Fibroblast of lung (primary cell): ENCODE measurements around the gene MBNL2. TPM values are rescaled to one million over a fixed set of nuclear protein-coding genes. Genes with fewer than 3 reads are reported as not detected.
A peak's percentile ranks its signal among the peaks of the same experiment; 100 is the strongest.

ENCODE experiments used
- DNase-seq, 2 donors: peaks; one replicate each; pipeline versions ENCODE4 v3.0.0 to v3.0.0-alpha.2; 2010; ENCODE audit warnings: low read depth in 2 of 2
- H2AFZ ChIP-seq: 2 replicates; pipeline ENCODE4 v1.5.1; 2012; ENCODE audit warnings: low read length, control low read depth, inconsistent platforms
- H3K27ac ChIP-seq: 2 replicates; pipeline ENCODE4 v1.5.1; 2011; ENCODE audit warnings: low read length, control low read depth; ENCODE audit not compliant: insufficient read depth
- H3K27me3 ChIP-seq: 2 replicates; pipeline ENCODE4 v1.5.1; 2011; ENCODE audit warnings: mild to moderate bottlenecking, low read length; ENCODE audit not compliant: control insufficient read depth, insufficient read depth
- H3K36me3 ChIP-seq: 2 replicates; pipeline ENCODE4 v1.5.1; 2011; ENCODE audit warnings: low read length; ENCODE audit not compliant: control insufficient read depth, insufficient read depth
- H3K4me1 ChIP-seq: 2 replicates; pipeline ENCODE4 v1.5.1; 2011; ENCODE audit warnings: low read length; ENCODE audit not compliant: control insufficient read depth, insufficient read depth; ENCODE audit errors: extremely low read depth
- H3K4me2 ChIP-seq: 2 replicates; pipeline ENCODE4 v1.5.1; 2011; ENCODE audit warnings: low read length, control low read depth; ENCODE audit not compliant: insufficient read depth; ENCODE audit errors: extremely low read depth
- H3K4me3 ChIP-seq, 4 experiments: fragments of 200-600 bp in 1 of 4; sonication (generic) in 1 of 4; replicated peaks in 1 of 4; 2 replicates each; pipeline ENCODE4 v1.5.1; 2011 to 2016; ENCODE audit warnings: low read length in 4 of 4, low read depth in 3 of 4, mild to moderate bottlenecking in 3 of 4, control low read depth in 2 of 4, inconsistent platforms in 1 of 4, mixed read lengths in 1 of 4; ENCODE audit not compliant: insufficient read depth in 1 of 4; ENCODE audit errors: control extremely low read depth in 1 of 4
- H3K79me2 ChIP-seq: 2 replicates; pipeline ENCODE4 v1.5.1; 2012; ENCODE audit warnings: mild to moderate bottlenecking, low read length, inconsistent platforms; ENCODE audit not compliant: control insufficient read depth, insufficient read depth
- H3K9ac ChIP-seq: 2 replicates; pipeline ENCODE4 v1.5.1; 2011; ENCODE audit warnings: mild to moderate bottlenecking, low read length, control low read depth; ENCODE audit not compliant: insufficient read depth
- H3K9me3 ChIP-seq: 2 replicates; pipeline ENCODE4 v1.5.1; 2012; ENCODE audit warnings: low read depth, low read length; ENCODE audit not compliant: control insufficient read depth, insufficient read depth
- H4K20me1 ChIP-seq: 2 replicates; pipeline ENCODE4 v1.5.1; 2011; ENCODE audit warnings: low read length; ENCODE audit not compliant: control insufficient read depth, insufficient read depth; ENCODE audit errors: extremely low read depth
- EZH2 ChIP-seq: IDR thresholded peaks from 2 replicates; pipeline ENCODE4 v1.5.1; 2012; ENCODE audit warnings: low read length, control low read depth, mild to moderate bottlenecking; ENCODE audit errors: missing control alignments
- polyA plus RNA-seq, 2 donors: library from polyadenylated mRNA; depleted of rRNA in 1 of 2; stranded (reverse) in 1 of 2; unstranded in 1 of 2; fragments of >200 nt; gene quantifications; 2 replicates each; pipeline ENCODE4 v1.2.1, GENCODE V29; 2011 to 2012; ENCODE audit warnings: missing spikeins in 1 of 2
- total RNA-seq: library from RNA; depleted of rRNA; stranded (reverse); fragments of >200 nt; gene quantifications from 2 replicates; pipeline ENCODE4 v1.2.1, GENCODE V29; 2014
- TF ChIP-seq, protein P1 (sequence below), 2 donors: IDR thresholded peaks in 1 of 2; conservative IDR thresholded peaks in 1 of 2; 1 replicate in 1 of 2; 2 replicates in 1 of 2; pipeline ENCODE4 v1.5.1; 2011 to 2012; ENCODE audit warnings: low read length in 2 of 2, control low read depth in 1 of 2, inconsistent platforms in 1 of 2, low read depth in 1 of 2, mild to moderate bottlenecking in 1 of 2

The MBNL2 gene
- total and polyA plus RNA-seq, 2 donors (not counting 1 experiment from before 2014, with no cell fraction given), result 48.9 to 61.1 TPM

DNA sequence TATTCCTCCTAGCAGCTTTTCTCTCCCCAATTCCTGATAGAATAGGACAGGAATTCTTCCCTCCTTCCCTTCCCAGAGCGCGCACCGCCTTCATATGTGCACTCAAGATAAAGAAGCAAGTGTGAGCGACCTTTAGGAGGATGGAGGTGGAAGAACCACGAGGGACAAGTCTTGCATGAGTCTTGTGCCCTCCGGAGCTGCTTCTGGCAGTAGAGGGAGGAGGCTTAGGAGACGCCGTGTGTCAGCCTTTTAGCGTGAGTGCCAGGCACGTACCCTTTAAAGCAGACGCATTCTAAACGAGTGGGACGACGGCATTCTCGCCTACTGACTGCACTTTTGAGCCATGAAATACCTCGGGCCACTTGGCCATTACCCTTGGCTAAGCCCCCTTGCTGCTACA lies 116.4 kb downstream of the MBNL2 start:
- no peak overlapping the region for H3K9ac ChIP-seq
- DNase-seq, result no peak
- H3K4me2 ChIP-seq, result no peak overlapping the region
- no peak for TF ChIP-seq EZH2
- TF ChIP-seq, protein P1, sequence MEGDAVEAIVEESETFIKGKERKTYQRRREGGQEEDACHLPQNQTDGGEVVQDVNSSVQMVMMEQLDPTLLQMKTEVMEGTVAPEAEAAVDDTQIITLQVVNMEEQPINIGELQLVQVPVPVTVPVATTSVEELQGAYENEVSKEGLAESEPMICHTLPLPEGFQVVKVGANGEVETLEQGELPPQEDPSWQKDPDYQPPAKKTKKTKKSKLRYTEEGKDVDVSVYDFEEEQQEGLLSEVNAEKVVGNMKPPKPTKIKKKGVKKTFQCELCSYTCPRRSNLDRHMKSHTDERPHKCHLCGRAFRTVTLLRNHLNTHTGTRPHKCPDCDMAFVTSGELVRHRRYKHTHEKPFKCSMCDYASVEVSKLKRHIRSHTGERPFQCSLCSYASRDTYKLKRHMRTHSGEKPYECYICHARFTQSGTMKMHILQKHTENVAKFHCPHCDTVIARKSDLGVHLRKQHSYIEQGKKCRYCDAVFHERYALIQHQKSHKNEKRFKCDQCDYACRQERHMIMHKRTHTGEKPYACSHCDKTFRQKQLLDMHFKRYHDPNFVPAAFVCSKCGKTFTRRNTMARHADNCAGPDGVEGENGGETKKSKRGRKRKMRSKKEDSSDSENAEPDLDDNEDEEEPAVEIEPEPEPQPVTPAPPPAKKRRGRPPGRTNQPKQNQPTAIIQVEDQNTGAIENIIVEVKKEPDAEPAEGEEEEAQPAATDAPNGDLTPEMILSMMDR (conservative IDR thresholded peaks at IDR 0.05 in 1 of 2, IDR thresholded peaks at IDR 0.05 in 1 of 2; ENCODE audit: low read depth in 1 of 2, low read length in 2 of 2), result no peak
- no peak overlapping the region for H3K27ac ChIP-seq
- H3K4me3 ChIP-seq, result no peak overlapping the region
- peaks cover 8% of the 10 kb centered on the region for H3K79me2 ChIP-seq
- peaks cover 4% of the 10 kb centered on the region for H3K36me3 ChIP-seq
- no peaks in the 10 kb centered on the region for H3K27me3 ChIP-seq
- peaks cover 9% of the 10 kb centered on the region for H3K4me1 ChIP-seq
- no peak overlapping the region for H2AFZ ChIP-seq
- H4K20me1 ChIP-seq, result no peaks in the 10 kb centered on the region
- no peaks in the 10 kb centered on the region for H3K9me3 ChIP-seq

DNA sequence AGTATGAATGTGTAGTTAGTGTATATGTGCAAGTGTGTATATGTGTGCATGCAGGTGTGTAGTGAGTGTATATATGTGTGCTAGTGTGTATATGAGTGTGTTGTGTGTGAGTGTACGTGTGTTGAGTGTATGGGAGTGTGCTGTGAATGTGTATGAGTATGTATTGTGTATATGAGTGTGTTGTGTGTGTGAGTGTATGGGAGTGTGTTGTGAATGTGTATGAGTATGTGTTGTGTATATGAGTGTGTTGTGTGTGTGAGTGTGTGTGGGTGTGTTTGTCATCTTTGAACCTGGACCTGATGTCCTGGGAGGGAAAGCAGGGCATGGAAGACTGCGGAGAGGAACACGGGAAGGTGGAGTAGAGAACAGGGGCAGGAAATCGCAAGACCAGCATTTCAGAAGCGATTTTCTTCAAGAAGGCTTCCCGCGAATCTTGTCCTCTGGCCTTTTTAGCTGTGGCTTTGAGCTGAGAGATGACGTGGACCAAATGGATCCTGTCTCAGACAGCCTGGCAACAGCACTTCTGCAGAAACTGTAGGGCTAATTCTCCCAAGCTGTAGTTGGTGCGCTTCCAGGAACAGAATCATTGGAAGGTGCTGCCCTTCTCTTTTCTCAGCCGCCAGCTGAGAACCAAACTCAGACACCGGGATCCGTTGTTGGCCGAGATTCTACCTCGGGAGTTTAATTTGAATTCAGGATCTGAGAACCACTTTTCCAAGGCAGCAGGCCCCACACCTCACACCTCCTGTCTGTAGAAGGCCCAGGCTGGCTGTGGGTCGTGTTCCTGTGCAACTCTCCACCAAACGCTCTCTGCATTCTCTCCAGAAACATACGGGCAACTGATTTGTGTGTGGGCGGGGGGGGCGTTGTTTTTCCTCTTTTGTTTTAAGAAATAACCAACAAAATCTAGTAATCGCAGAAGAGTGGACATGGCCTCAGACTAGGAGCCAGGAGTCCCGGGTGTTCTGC lies 117.2 kb downstream of the MBNL2 start:
- H2AFZ ChIP-seq, result peak overlapping the region; percentile 72
- peak overlapping the region; percentile 73 for H3K4me2 ChIP-seq
- peak; percentile 86 to 99 for DNase-seq
- H4K20me1 ChIP-seq, result no peaks in the 10 kb centered on the region
- peaks cover 8% of the 10 kb centered on the region for H3K79me2 ChIP-seq
- peak overlapping the region in 1 of 4 experiments; percentile 4 for H3K4me3 ChIP-seq
- peaks cover 9% of the 10 kb centered on the region for H3K4me1 ChIP-seq
- peaks cover 4% of the 10 kb centered on the region for H3K36me3 ChIP-seq
- no peaks in the 10 kb centered on the region for H3K27me3 ChIP-seq
- TF ChIP-seq, protein P1 (conservative IDR thresholded peaks at IDR 0.05 in 1 of 2, IDR thresholded peaks at IDR 0.05 in 1 of 2; ENCODE audit: low read depth in 1 of 2, low read length in 2 of 2), result no peak
- no peak for TF ChIP-seq EZH2
- H3K9ac ChIP-seq, result no peak overlapping the region
- peak overlapping the region; percentile 87 for H3K27ac ChIP-seq
- H3K9me3 ChIP-seq, result no peaks in the 10 kb centered on the region

DNA sequence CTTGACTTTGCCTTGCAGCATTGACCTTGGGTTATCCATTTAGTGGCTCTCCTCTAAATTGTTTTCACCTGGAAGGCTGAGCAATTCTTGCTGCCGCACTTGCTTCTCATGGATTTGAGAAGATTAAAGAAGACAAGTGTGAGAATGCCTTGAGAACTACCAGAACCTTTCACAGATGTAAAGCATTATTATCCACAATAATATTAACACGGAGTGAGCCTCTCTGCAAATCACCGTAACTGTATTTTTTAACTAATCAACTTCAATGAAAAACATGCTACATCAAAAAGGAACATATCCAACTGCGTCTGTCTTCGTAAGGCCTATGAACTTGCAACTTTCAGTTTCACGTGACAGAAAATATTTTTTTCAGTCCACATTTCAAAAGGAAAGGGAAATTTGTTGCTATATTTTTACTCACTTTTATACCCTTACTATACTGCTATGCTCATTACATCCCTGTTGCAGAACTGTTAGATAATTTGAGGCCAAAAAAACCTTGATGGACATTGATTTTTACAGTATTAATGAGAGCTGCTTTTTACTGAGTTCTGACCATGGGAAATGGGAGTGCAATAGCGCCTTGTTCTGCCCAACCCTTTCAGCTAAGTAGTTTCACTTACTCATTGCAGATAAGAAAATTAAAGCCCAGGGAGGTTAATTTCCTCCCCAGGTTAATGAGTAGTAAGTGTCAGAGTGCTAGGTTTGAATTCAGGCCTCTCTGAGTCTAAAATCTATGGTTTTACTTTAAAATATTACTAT lies 118.0 kb downstream of the MBNL2 start:
- peak overlapping the region; percentile 87 for H3K27ac ChIP-seq
- no peaks in the 10 kb centered on the region for H3K27me3 ChIP-seq
- peaks cover 8% of the 10 kb centered on the region for H3K79me2 ChIP-seq
- H3K9me3 ChIP-seq, result no peaks in the 10 kb centered on the region
- H3K36me3 ChIP-seq, result peaks cover 4% of the 10 kb centered on the region
- no peak overlapping the region for H3K4me3 ChIP-seq
- DNase-seq, result no peak
- H2AFZ ChIP-seq, result no peak overlapping the region
- peaks cover 9% of the 10 kb centered on the region for H3K4me1 ChIP-seq
- TF ChIP-seq EZH2, result no peak
- TF ChIP-seq, protein P1 (conservative IDR thresholded peaks at IDR 0.05 in 1 of 2, IDR thresholded peaks at IDR 0.05 in 1 of 2; ENCODE audit: low read depth in 1 of 2, low read length in 2 of 2), result no peak
- H3K9ac ChIP-seq, result no peak overlapping the region
- no peaks in the 10 kb centered on the region for H4K20me1 ChIP-seq
- H3K4me2 ChIP-seq, result peak overlapping the region; percentile 73
